HG03521 (cell line): ENCODE measurements around the gene UBE4B.
"Not testable (repeated sequence)": the region's sequence is repeated elsewhere in the genome, so short reads cannot be mapped to it uniquely, and the experiment has no call there.

ENCODE experiments used
- ATAC-seq: cut with Tn5 transposase; IDR thresholded peaks from one replicate; pipeline ENCODE4 v1.9.1; 2021; ENCODE audit warnings: mild to moderate bottlenecking, moderate library complexity; ENCODE audit not compliant: unreplicated experiment

Gene UBE4B

GRCh38 chr1:10170239-10170574 lies 137.4 kb downstream of the UBE4B start:
- ATAC-seq, result no peak

- no peak for ATAC-seq
Observed at GRCh38 chr1:10171105-10171767, 138.5 kb downstream of the UBE4B start.

- ATAC-seq, result no peak
Observed at GRCh38 chr1:10171995-10172669, 139.4 kb downstream of the UBE4B start.

GRCh38 chr1:10173582-10173981 lies 140.8 kb downstream of the UBE4B start:
- ATAC-seq, result no peak

- no peak for ATAC-seq
Observed at GRCh38 chr1:10177876-10178275, 145.1 kb downstream of the UBE4B start.

- ATAC-seq, result no peak
Observed at GRCh38 chr1:10178597-10179405, 146.0 kb downstream of the UBE4B start.

- no peak for ATAC-seq
Observed at GRCh38 chr1:10179406-10180091, 146.8 kb downstream of the UBE4B start.

- ATAC-seq, result no peak
Observed at GRCh38 chr1:10181154-10181553, 148.4 kb downstream of the UBE4B start.

- no peak for ATAC-seq
Observed at GRCh38 chr1:10185759-10186158, 153.0 kb downstream of the UBE4B start.

- no peak for ATAC-seq
Observed at GRCh38 chr1:10186331-10187025, 153.7 kb downstream of the UBE4B start.

GRCh38 chr1:10187026-10187334 lies 154.2 kb downstream of the UBE4B start:
- no peak for ATAC-seq

GRCh38 chr1:10188133-10188650 lies 155.4 kb downstream of the UBE4B start:
- ATAC-seq, result no peak

GRCh38 chr1:10189659-10190058 lies 156.9 kb downstream of the UBE4B start:
- ATAC-seq, result no peak

GRCh38 chr1:10192263-10192662 lies 159.5 kb downstream of the UBE4B start:
- ATAC-seq, result no peak

GRCh38 chr1:10193288-10193687 lies 160.5 kb downstream of the UBE4B start:
- ATAC-seq, result no peak

GRCh38 chr1:10195570-10195969 lies 162.8 kb downstream of the UBE4B start:
- no peak for ATAC-seq

GRCh38 chr1:10196976-10197375 lies 164.2 kb downstream of the UBE4B start:
- ATAC-seq, result no peak

GRCh38 chr1:10200620-10201019 lies 167.9 kb downstream of the UBE4B start:
- no peak for ATAC-seq

- ATAC-seq, result no peak
Observed at GRCh38 chr1:10204003-10204642, 171.4 kb downstream of the UBE4B start.

- ATAC-seq, result not testable (repeated sequence)
Observed at GRCh38 chr1:10205206-10205605, 172.4 kb downstream of the UBE4B start.
